Fibroblast of the aortic adventitia (primary cell): ENCODE measurements around the gene PLPP4. TPM values are rescaled to one million over a fixed set of nuclear protein-coding genes. Genes with fewer than 3 reads are reported as not detected.
A peak's percentile ranks its signal among the peaks of the same experiment; 100 is the strongest.

Experiments used
- DNase-seq: peaks from one replicate; pipeline ENCODE4 v3.0.0-alpha.2; 2010; ENCODE audit warnings: low read depth
- H3K4me3 ChIP-seq: 2 replicates; pipeline ENCODE4 v1.5.1; 2011; ENCODE audit warnings: low read depth, mild to moderate bottlenecking, control low read depth, low read length, moderate library complexity
- total RNA-seq: library from RNA; depleted of rRNA; stranded (reverse); fragments of >200 nt; gene quantifications from 2 replicates; pipeline ENCODE4 v1.2.3, GENCODE V29; 2012; ENCODE audit warnings: low replicate concordance
- TF ChIP-seq, protein P1 (sequence below): IDR thresholded peaks from 2 replicates; pipeline ENCODE4 v1.5.1; 2011; ENCODE audit warnings: mild to moderate bottlenecking, low read length, control low read depth, inconsistent platforms; ENCODE audit not compliant: insufficient read depth

PLPP4 gene
- total RNA-seq, 1 donor: 7.5 TPM

DNA sequence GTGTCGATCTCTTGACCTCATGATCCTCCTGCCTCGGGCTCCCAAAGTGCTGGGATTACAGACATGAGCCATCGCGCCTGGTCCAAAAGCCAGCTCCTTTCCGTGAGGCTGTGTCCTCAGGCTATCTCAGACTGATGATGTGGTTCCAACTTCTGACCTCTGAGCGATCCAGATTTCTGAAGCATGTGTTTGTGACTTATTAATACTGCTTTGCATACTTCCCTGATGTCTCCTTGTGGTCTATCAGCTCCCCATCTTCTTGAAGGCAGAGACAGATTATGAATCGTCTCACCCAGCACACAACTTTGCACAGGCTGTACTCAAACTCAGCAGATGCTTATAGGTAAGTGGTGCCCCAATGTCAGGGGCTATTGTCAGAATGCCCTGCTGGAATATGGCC, 2.0 kb upstream of the PLPP4 start:
- TF ChIP-seq, protein P1, sequence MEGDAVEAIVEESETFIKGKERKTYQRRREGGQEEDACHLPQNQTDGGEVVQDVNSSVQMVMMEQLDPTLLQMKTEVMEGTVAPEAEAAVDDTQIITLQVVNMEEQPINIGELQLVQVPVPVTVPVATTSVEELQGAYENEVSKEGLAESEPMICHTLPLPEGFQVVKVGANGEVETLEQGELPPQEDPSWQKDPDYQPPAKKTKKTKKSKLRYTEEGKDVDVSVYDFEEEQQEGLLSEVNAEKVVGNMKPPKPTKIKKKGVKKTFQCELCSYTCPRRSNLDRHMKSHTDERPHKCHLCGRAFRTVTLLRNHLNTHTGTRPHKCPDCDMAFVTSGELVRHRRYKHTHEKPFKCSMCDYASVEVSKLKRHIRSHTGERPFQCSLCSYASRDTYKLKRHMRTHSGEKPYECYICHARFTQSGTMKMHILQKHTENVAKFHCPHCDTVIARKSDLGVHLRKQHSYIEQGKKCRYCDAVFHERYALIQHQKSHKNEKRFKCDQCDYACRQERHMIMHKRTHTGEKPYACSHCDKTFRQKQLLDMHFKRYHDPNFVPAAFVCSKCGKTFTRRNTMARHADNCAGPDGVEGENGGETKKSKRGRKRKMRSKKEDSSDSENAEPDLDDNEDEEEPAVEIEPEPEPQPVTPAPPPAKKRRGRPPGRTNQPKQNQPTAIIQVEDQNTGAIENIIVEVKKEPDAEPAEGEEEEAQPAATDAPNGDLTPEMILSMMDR: no peak
- no peak for DNase-seq
- H3K4me3 ChIP-seq: no peak overlapping the region

DNA sequence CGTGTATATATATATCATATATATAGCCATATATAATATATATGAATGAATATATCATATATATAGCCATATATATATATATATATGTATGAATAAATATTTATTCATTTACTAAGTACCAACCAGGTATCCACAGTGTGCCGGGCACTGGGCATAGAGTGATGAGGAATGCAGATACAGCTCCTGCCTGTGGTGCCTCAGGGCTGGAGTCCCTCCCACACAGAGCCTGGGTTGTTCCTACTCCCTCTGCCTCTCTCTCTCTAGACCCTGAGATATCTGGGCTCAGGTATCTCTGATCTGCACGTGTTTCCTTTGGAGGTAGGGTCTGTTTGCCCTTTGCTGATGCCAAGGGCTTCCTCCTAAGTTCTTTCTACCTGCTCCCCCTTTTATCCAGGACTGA, 1.4 kb upstream of the PLPP4 start:
- no peak for DNase-seq
- TF ChIP-seq, protein P1: no peak

DNA sequence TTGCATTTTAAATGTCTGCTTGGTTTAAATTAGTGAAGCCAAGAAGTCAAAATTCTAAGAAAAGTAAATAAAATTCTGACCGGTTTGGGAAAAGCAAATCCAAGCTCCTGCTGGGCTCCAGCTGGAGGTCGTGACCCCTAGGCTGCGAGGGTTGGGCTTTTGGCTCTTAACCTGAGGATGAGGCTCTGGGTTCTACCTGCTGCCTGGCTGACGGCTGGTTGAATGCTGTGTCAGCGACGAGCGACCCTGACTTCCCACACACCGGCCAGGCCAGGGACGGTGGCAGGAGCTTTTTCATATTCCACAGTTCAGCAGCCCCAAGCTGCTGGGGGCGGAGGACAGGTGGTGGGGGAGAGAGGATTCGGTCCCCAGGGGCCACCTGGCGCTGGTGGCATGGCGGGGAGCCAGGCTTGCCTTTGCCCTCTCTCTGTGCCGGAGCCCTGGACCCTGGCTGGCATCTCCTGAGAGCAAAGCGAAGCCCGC, 843 bp upstream of the PLPP4 start:
- peak overlapping the region; percentile 74 for H3K4me3 ChIP-seq
- TF ChIP-seq, protein P1: no peak
- DNase-seq: no peak

More for the DNA sequence above, 1.4 kb upstream of the PLPP4 start:
- no peak overlapping the region for H3K4me3 ChIP-seq

DNA sequence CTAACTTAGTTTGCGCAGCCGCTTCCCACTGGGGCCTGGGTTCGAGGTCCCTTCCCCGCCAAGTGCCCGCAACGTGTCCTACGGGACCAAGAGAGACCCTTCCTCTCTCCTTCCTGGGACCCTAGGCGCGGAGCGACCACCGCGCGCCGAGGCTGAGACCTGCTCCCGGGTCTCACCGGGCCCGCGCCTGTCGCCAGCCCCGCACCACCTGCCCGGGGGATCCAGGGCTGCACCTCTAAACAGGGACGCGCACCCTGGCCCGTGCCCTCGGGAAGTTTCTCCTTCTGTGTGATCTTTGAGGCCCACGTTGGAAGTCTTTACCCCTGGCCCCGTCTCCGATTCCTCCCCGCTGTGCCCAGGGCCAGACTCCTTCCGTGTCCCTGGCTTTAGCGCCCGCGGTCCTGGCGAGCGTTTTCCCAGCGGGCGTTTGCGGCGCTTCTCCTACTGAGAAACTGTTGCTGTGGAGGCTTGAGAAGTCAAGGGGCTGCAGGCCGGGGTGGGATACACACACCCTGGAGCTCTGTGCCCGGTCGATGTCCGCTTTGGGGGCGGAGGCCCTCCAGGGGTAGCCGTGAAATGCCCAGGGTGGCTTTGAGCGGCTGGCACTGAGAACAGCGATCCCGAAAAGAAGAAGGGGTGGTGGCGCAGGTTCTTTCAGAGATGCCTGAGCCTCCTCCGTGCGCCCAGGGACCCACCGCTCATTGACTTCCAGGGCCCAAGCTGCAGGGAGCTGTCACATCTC, 575 bp downstream of the PLPP4 start:
- TF ChIP-seq, protein P1: no peak
- DNase-seq: no peak
- H3K4me3 ChIP-seq: peak overlapping the region; percentile 74

DNA sequence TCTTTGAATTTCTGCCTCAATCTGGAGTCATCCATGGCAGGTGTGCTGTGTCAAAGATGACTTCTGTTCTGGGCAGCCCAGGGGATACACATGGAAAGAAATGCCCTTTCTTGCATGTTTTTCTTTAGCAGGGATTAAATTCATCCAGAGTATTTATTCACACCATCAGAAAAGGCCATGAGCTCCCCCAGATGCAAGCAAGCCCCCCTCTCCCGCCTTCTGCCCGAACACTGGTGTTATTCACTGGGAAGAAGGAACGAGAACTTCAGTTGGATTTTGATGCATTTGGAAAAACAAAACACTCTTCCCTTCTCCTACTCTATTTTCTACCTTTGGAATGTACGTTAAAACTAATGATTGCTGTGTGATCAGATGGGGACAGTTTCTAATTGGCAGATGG, 1.4 kb downstream of the PLPP4 start:
- H3K4me3 ChIP-seq: no peak overlapping the region
- TF ChIP-seq, protein P1: no peak
- DNase-seq: no peak

DNA sequence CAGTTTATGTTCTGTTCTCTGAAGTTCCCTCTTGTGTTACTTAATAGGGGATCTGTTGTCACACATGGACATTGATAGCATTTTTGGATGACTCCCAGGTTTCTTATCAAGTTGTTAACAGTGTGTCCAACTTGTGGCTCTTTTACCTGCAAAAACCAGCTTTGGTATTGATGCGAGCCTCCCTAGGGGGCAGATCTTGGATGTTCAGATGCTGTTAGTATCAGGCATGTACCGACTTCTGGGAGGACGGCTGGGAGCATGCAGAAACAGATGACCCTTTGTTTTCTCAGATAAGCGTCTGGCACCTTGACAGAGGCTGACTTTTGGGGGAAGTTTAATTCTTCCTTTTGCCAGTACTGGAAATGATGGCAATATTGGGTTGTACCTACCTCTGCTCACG, 2.2 kb downstream of the PLPP4 start:
- no peak overlapping the region for H3K4me3 ChIP-seq
- TF ChIP-seq, protein P1: no peak
- no peak for DNase-seq
